Astrocyte of the spinal cord (primary cell): ENCODE results near the gene GJC2.
A peak's percentile ranks its signal among the peaks of the same experiment; 100 is the strongest.

Experiments
- DNase-seq: peaks from one replicate; pipeline ENCODE4 v3.0.0; 2011; ENCODE audit warnings: low read depth, low spot score
- H3K4me3 ChIP-seq: 2 replicates; pipeline ENCODE4 v1.5.1; 2011; ENCODE audit warnings: low read depth, mild to moderate bottlenecking, low read length, moderate library complexity
- CTCF ChIP-seq: IDR thresholded peaks from 2 replicates; pipeline ENCODE4 v1.5.1; 2012; ENCODE audit warnings: low read depth, mild to moderate bottlenecking, low read length, inconsistent platforms
- in situ Hi-C: cut with HindIII; loops from 2 replicates; pipeline ENCODE4 v1.10.0; 2017; ENCODE audit warnings: low sequenced_read_pairs

The GJC2 gene

GRCh38 chr1:228162286-228163006 is 12.7 kb downstream of the GJC2 start:
- no peak for TF ChIP-seq CTCF
- DNase-seq: no peak
- H3K4me3 ChIP-seq: no peak overlapping the region
- in situ Hi-C loops: no loop called here

DNA sequence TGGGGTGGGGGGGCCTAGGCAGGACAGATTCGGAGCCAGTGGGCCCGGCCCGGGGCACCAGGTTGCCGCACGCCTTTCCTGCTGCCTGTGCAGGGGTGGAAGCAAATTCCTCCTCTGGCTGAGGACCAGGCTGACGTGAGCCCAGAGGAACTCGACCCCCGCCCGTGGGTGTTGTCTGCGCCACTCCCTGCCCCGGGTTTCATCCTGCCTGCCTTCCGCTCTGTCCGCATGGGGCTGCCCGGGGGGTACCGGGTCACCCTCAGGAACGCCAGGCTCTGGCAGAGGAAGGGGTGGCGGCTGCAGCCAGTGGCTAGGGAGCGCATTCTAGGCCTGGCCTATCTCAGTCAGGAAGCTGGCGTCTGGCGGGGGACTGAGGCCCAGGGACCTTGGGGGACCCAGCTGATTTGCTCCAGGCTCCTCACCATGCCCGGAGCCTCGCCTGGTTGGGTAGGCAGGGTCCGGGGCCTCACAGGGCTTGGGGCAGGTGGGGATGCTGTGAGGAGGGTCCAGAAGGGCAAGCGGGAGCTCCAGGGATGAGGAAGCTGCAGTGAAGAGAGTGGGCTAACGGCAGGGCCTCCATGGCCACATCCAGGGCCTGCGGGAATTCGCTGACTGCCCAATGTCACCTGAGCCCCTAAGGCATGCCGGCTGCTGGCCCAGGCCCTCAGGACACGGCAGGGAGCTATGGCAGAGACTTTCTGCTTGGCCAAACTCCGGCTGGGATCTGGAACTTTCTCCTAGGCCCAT is 13.4 kb downstream of the GJC2 start:
- TF ChIP-seq CTCF: no peak
- no peak overlapping the region for H3K4me3 ChIP-seq
- DNase-seq: peak; percentile 4
- in situ Hi-C loops: no loop called here

DNA sequence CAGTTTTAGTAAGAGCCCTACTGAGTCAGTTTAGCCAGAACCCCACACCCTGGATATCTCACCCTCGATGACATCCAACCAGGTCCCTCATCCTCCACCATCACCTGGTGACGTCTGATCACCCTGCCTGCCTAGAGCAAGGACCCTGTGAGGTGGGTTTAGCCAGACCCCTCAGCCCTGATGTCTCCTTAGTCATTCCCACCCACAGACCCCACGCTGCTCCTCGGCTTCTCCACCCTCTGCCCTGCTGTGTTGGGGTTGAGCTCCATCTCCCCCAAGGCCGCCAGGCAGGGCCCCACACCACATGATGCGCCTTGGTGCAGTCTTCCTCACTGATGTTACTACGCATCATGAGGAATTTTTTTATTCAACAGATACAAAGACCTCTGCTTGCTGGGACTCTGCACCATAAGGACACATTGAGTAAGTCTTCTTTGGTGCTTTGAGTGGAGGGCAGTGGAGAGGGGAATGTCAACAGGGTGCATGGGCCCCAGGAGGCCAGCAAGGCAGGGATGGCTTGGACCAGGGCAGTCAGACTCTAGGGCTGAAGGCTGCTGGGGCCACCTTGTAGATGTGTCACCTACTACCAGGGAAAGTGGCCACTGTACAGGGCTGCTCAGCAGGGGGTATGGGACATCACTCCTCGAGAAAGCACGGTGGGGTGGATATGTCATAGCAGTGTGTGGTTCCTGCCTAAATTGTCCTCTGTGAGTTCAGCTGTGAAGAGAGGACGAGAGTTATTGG is 14.2 kb downstream of the GJC2 start:
- in situ Hi-C loops: no loop called here
- no peak for DNase-seq
- TF ChIP-seq CTCF: no peak
- H3K4me3 ChIP-seq: no peak overlapping the region

DNA sequence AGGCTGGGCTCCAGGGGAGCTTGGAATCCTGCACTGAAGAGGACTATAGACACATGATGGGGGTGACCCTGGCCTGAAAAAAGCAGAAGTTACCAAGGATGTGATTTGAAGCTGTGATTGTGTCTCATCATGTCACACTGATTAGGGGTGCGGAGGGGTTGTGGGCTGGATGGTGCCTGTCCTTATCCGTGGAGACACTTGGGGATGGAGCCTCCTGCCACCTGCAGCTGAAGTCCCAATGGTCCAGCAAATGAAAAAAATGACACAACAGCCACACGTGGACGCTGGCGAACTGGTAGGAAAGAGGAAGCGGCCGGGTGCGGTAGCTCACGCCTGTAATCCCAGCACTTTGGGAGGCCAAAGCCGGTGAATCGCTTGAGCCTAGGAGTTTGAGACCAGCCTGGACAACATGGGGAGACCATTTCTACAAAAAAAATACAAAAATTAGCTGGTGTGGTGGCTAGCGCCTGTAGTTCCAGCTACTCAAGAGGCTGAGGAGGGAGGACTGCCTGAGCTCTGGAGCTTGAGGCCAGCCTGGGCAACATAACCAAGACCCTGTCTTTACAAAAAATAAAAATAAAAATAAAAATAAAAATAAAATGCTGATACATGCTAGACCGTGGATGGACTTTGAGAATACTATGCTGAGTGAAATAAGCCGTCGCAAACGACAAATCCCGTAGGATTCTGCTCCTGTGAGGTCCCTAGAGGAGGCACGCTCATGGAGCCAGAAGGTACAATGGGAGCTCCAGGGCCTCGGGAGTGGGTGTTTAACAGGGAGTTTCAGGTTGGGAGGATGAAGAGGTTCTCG is 15.0 kb downstream of the GJC2 start:
- DNase-seq: no peak
- TF ChIP-seq CTCF: no peak
- in situ Hi-C loops: no loop called here
- peak overlapping the region; percentile 57 for H3K4me3 ChIP-seq

DNA sequence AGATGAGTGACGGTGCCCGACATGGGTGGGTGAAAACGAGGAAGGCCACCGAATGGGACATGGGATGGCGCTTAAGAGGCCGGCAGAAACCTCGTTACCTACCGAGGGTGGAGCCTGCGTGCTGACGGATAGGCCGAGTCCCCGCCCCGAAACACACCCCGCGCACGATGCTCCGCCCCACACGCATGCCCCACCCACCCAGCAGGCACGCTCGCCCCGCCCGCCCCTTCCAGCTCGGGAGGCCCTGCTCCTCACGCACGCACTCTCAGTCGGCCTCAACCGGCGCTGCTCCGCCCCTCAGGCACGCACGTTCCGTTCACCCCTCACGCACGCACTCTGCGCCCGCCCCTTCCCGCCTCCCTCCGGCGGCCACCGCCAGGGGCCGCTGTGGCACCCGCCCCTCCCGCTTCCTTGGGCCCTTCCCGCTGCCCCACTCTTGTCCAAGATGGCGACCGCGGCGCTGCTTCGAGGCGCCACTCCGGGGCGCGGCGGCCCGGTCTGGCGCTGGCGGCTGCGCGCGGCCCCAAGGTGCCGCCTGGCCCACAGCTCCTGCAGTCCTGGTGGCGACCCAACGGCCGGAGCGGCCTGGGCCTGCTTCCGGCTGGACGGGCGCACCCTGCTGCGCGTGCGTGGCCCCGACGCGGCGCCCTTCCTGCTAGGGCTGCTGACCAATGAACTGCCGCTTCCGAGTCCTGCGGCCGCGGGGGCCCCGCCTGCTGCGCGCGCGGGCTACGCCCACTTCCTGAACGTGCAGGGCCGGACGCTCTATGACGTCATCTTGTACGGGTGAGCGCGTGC is 15.8 kb downstream of the GJC2 start, which contains the start of gene IBA57:
IBA57 (plus strand) TSS at position 433 of the 798 bp plus-strand sequence; CDS start at position 446, 13 bp downstream.
- DNase-seq: peak; percentile 99
- peak; percentile 84 for TF ChIP-seq CTCF
- in situ Hi-C loops: no loop called here
- peak within 1 kb of the TSS; percentile 58 for H3K4me3 ChIP-seq
